Hematopoietic multipotent progenitor cell treated with erythropoietin and hydrocortisone succinate and interleukin-3 and kit ligand, for 4 days (in vitro differentiated cells): ENCODE data around the gene MOBP.

Experiments
- DNase-seq: peaks from one replicate; pipeline ENCODE4 v3.0.0-alpha.2; 2015

MOBP gene

DNA sequence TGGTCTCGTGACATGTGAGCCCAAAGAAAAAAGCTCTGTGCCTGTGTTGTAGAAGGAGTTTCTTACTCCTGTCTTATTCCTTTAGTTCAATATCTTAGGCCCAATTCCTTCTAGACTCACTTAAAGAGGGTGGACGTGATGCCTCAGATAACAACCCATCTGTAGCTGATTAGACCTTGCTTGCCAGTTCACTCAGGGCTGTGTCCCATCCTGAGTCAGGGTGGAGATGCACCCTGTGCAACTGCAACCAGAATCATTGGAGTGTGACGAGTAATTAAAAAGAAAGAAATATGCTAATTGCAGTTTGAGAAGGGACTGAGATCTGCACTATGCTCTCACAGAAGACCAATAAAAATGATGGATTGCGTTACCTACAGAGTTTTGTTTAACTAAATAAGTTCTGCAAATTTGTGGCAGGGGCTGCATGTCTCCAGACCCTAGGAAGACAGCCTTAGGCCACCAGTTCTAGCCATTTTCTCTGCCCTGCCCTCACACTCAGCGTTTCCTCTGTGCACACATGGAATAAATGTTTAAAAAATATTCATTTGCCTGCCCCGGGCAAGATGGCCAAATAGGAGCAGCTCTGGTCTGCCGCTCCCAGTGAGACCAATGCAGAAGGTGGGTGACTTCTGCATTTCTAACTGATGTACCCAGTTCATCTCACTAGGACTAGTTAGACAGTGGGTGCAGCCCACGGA is 83.0 kb downstream of the MOBP start:
- DNase-seq, result no peak
